ENCODE results near the gene HAL. TPM values are rescaled to one million over a fixed set of nuclear protein-coding genes. Genes with fewer than 3 reads are reported as not detected.
A peak's percentile ranks its signal among the peaks of the same experiment; 100 is the strongest.
"Not testable (repeated sequence)": the region's sequence is repeated elsewhere in the genome, so short reads cannot be mapped to it uniquely, and the experiment has no call there.

HAL gene
- total RNA-seq, 1 donor from 2014 or later: 3.8 TPM

DNA sequence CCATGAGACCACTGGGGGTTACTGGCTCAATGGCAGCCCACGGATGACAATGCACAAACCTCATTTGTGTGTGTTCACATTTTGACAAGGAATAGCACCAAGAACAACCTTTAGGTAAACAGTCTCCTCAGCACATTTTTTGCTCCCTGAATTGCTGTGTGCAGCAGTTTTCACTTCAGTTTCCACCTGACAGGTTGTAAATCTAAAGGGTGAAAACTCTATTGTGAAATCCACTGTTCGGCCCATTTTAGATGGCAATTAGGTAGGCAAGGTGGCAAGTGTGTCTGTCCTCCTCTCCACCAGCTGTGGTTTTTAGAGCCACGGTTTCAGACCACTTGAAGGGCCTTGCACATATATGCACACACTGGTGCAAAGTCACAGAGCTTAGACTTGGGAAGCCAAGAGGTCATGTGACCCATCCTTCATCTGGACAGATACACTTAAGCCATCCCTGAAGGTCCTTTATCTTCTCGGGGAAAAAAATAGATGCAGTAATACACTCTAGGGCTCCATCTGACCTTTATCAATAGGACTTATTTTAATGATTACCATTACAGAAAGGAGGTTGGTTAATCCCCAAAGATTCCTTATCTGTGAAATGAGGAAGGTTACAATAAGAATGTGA is 23.2 kb downstream of the HAL start:
- Mint-ChIP-seq H3K9me3 (no peaks in the 10 kb centered on the region), H3K4me3 (peak overlapping the region; percentile 22), H3K27me3 (no peaks in the 10 kb centered on the region), H3K4me1 (ENCODE audit: unreplicated experiment) (peaks cover 18% of the 10 kb centered on the region), H3K36me3 (peaks cover 4% of the 10 kb centered on the region), H3K27ac (peak overlapping the region; percentile 68)
- no peak for DNase-seq (ENCODE audit: extremely low spot score, unreplicated experiment)
- TF ChIP-seq, protein P1, sequence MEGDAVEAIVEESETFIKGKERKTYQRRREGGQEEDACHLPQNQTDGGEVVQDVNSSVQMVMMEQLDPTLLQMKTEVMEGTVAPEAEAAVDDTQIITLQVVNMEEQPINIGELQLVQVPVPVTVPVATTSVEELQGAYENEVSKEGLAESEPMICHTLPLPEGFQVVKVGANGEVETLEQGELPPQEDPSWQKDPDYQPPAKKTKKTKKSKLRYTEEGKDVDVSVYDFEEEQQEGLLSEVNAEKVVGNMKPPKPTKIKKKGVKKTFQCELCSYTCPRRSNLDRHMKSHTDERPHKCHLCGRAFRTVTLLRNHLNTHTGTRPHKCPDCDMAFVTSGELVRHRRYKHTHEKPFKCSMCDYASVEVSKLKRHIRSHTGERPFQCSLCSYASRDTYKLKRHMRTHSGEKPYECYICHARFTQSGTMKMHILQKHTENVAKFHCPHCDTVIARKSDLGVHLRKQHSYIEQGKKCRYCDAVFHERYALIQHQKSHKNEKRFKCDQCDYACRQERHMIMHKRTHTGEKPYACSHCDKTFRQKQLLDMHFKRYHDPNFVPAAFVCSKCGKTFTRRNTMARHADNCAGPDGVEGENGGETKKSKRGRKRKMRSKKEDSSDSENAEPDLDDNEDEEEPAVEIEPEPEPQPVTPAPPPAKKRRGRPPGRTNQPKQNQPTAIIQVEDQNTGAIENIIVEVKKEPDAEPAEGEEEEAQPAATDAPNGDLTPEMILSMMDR (conservative IDR thresholded peaks at IDR 0.05): no peak

DNA sequence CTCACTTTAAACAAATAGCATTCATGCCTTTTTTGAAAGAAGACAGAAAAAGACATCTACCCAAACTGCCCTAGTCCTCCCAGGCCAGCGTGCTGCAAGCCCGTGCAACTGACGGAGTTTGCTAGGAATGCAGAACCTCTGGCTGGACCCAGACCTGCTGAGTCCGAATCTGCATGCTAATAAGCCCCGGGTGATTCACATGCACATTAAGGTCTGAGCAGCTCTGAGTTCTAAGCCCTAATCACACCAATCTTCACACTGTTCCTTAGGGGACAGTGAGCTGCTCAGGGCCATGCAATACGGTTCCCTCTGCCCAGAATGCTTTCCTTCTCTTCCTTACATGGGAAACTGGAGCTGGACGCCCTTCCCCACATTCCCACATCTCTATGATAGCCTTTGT is 25.2 kb downstream of the HAL start:
- H3K4me1 Mint-ChIP-seq (ENCODE audit: unreplicated experiment): peaks cover 22% of the 10 kb centered on the region
- no peak overlapping the region for H3K4me3 Mint-ChIP-seq
- TF ChIP-seq, protein P1 (conservative IDR thresholded peaks at IDR 0.05): no peak
- no peak overlapping the region for H3K27ac Mint-ChIP-seq
- no peaks in the 10 kb centered on the region for H3K9me3 Mint-ChIP-seq
- no peak for DNase-seq (ENCODE audit: extremely low spot score, unreplicated experiment)
- no peaks in the 10 kb centered on the region for H3K27me3 Mint-ChIP-seq
- H3K36me3 Mint-ChIP-seq: peaks cover 4% of the 10 kb centered on the region

DNA sequence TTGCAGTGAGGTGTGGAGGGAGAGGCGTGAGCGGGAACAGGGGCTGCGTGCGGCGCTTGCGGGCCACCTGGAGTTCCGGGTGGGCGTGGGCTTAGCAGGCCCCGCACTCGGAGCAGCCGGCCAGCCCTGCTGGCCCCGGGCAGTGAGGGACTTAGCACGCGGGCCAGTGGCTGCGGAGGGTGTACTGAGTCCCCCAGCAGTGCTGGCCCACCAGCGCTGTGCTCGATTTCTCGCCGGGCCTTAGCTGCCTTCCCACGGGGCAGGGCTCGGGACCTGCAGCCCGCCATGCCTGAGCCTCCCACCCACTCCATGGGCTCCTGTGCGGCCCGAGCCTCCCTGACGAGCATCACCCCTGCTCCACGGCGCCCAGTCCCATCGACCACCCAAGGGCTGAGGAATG is 27.0 kb downstream of the HAL start:
- not testable (repeated sequence) for H3K27ac Mint-ChIP-seq; H3K36me3 Mint-ChIP-seq; DNase-seq (ENCODE audit: extremely low spot score, unreplicated experiment); H3K27me3 Mint-ChIP-seq; H3K9me3 Mint-ChIP-seq; H3K4me3 Mint-ChIP-seq
- H3K4me1 Mint-ChIP-seq (ENCODE audit: unreplicated experiment): peaks cover 19% of the 10 kb centered on the region

DNA sequence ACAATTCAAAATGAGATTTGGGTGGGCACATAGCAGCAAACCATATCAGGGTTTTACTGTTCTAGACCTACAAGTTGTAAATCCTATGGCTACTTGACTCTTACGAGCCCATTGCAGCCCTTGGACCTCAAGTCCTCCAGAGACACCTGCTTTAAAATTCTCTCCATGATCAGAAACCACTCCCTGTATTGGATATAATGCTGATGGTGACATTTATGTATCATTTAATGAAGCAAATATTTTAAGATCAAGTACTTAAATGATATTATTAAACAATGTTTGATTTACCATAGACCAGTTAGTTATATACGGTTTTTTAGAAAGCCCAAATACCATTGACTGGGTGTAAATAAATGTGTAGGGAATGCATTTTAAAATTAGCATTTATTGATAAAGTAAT is 28.8 kb downstream of the HAL start:
- H3K36me3 Mint-ChIP-seq: no peaks in the 10 kb centered on the region
- no peak overlapping the region for H3K4me3 Mint-ChIP-seq
- TF ChIP-seq, protein P1 (conservative IDR thresholded peaks at IDR 0.05): no peak
- no peaks in the 10 kb centered on the region for H3K9me3 Mint-ChIP-seq
- H3K4me1 Mint-ChIP-seq (ENCODE audit: unreplicated experiment): peaks cover 5% of the 10 kb centered on the region
- no peak for DNase-seq (ENCODE audit: extremely low spot score, unreplicated experiment)
- no peaks in the 10 kb centered on the region for H3K27me3 Mint-ChIP-seq
- no peak overlapping the region for H3K27ac Mint-ChIP-seq

DNA sequence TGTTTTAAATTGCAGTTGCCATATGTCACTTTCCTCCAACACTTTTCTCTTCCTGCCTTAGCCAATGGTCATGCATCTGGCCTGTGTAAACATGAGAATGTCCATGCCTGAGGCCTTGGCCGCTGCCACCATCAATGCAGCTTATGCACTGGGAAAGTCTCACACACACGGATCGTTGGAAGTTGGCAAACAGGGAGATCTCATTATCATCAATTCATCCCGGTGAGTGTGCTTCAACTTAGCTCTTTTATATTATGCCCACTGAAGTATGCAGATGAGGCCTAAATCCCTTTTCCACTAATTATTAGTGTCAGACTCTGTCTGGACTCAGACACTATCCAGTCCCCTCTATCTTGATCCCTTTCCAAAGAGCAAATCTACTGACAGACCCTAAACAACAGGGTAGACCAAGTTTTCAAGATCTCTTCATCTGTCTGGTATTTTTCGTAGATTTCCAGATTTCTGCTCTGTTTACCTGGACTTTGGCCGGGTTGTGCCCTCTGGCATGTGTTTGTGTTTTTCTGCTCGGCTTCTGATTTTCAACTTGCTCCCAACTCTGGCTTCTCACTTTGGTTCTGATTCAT is 29.8 kb downstream of the HAL start:
- H3K4me1 Mint-ChIP-seq (ENCODE audit: unreplicated experiment): peaks cover 4% of the 10 kb centered on the region
- no peaks in the 10 kb centered on the region for H3K36me3 Mint-ChIP-seq
- H3K27ac Mint-ChIP-seq: no peak overlapping the region
- H3K9me3 Mint-ChIP-seq: no peaks in the 10 kb centered on the region
- H3K4me3 Mint-ChIP-seq: no peak overlapping the region
- DNase-seq (ENCODE audit: extremely low spot score, unreplicated experiment): no peak
- TF ChIP-seq, protein P1 (conservative IDR thresholded peaks at IDR 0.05): no peak
- H3K27me3 Mint-ChIP-seq: no peaks in the 10 kb centered on the region

DNA sequence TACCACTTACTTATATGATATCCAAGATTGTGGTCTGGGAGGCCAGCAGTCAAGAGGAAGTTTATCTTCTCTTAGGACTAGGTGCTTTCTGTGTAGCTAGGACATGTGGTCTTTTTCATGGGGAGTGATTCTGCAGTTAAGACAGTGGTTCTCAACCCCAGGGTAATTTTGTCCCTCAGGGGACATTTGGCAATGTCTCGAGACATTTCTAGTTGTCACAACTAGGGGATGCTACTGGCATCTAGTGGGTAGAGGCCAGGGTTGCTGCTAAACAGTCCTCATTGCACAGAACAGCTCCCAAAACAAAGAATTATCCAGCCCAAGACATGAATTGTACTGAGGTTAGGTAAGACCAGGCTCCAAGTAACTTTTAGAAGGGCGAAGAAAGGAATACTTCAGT is 33.0 kb downstream of the HAL start:
- H3K36me3 Mint-ChIP-seq: no peaks in the 10 kb centered on the region
- no peaks in the 10 kb centered on the region for H3K9me3 Mint-ChIP-seq
- no peak for DNase-seq (ENCODE audit: extremely low spot score, unreplicated experiment)
- TF ChIP-seq, protein P1 (conservative IDR thresholded peaks at IDR 0.05): peak; percentile 45
- H3K4me1 Mint-ChIP-seq (ENCODE audit: unreplicated experiment): peaks cover 4% of the 10 kb centered on the region
- no peak overlapping the region for H3K4me3 Mint-ChIP-seq
- no peak overlapping the region for H3K27ac Mint-ChIP-seq
- H3K27me3 Mint-ChIP-seq: peaks cover 3% of the 10 kb centered on the region
